GM19463 (cell line): ENCODE results near the gene DYNC1I1.

ENCODE experiments used
- ATAC-seq: cut with Tn5 transposase; IDR thresholded peaks from one replicate; pipeline ENCODE4 v1.9.1; 2021; ENCODE audit warnings: mild to moderate bottlenecking, moderate library complexity; ENCODE audit not compliant: unreplicated experiment

DYNC1I1 gene

DNA sequence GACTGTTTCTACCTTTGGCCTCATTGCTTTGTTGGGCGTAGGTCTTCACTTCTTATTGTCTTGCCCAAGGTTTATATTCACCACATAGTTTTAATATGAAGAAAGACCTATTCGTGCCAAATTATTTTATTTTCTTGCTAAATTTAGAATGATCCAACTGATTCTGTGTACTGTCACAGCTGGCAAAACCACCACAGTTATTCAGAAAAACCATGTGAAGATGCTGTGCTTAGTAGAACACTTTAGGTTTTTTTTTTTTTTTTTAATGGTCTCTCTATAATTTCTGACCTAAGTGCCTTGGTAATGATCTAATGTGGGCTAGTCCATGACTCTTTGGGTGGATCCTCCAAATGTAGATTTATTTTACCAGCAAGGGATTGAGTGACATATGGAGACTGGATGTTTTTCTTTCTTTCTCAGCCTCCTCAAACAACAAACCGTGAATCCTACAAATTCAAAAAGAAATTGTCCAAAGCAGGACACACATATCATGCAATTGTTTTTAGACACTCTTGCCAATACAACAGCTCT, 243.8 kb downstream of the DYNC1I1 start:
- ATAC-seq: no peak

DNA sequence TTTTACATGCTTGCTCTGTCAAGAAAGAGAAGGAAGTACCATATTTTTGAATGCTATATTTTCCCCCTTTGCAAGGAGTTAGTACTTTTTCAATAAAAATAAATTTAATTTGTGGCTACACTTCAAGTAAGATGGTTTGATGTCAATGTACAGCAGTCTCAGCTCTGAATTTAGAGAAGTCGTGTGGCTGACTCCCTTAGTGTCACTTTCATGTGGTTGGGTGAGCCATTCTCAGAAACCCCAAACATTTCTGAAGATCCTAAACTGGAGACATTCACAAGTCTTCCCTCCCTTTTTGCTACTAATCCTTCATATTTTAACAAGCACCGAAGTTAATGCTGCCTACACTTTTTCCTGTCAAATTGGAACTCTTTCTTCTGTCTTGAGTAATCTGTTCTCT, 244.4 kb downstream of the DYNC1I1 start:
- ATAC-seq: no peak

DNA sequence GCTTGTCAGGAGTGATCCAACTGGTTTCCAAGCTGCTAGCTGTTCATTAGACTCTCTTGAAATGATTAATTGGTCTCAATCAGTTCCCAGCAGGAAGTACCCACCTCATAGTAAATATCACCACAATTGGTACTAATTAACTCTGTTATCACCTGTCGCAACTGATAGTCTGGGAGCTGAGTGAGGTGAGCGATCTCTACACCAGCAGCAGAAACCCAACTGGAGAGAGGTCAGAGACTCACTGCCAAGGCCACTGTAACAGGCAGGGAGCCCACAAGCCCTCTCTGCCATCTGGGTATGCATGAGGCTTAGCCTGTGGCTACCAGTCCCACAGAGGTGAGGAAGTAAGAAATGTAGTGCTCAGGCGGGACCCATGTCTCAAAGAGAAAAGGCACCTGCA, 245.5 kb downstream of the DYNC1I1 start:
- no peak for ATAC-seq

DNA sequence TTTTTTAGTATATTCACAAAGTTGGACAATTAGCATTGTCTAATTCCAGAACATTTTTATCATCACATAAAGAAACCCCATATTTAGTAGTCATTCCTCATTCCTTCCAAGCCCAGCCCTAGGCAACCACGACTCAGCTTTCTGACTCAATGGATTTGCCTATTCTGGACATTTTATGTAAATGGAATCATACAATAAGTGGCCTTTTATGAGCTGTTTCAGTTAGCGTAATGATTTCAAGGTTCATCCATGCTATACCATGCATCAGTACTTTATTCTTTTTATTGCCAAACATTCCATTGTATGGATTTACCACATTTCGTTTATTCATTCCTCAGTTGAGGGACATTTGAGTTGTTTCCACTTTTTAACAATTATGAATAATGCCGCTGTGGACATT, 249.2 kb downstream of the DYNC1I1 start:
- no peak for ATAC-seq

DNA sequence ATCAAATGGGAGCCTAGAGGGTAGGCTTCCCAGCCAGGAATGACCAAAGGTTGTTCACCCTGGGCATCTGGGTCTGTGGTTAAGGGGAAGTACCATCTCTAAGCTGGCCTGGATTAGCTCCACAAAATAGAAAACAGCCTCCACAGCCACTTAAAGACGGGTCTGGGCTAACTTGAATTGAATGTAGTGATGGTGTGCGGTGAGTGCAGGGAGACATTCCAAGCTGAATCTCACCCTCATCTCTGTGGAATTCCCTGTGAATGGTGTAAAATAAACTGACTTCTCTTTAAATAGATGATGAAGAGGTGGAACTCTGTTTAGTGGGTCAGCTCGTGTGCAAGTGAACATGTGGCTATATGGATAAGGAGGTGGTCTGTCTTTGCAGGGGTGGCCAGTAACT, 251.0 kb downstream of the DYNC1I1 start:
- ATAC-seq: no peak

DNA sequence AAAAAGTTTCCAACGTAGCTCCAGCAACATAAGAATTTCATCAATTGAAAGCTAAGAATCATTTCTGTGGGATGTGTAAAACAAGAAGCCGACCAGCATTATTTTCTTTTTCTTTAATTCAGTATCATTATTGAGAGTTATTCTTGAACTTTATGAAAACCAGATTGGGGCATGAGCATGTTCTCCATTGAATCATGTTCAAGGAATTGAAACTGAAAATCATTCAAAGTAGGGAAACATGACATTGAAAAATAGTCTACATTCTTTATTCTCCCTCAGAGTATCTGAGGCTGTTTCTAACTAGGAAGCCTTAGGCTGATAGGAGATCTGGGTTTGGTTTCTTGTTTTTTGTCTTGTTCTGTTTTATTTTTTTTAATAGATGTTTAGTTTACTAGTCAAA, 253.7 kb downstream of the DYNC1I1 start:
- ATAC-seq: no peak

DNA sequence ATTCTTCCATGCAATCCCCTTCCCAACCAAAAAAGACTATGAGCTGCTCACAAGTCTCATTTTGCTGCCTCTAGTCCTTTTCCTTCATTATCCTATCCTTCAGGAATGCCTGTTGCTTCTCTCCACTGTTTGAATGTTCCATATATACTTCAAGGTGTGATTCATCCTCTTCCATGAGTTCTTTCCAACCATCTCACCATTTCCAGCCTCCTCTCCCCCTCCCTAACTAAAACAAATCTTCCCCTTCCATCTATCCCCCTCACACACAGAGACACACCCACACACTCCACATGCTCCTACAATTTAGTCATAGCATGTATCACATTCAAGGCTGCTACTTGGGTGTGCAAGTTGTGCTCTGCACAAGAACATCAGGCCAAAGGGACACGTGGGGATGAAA, 254.3 kb downstream of the DYNC1I1 start:
- ATAC-seq: no peak

DNA sequence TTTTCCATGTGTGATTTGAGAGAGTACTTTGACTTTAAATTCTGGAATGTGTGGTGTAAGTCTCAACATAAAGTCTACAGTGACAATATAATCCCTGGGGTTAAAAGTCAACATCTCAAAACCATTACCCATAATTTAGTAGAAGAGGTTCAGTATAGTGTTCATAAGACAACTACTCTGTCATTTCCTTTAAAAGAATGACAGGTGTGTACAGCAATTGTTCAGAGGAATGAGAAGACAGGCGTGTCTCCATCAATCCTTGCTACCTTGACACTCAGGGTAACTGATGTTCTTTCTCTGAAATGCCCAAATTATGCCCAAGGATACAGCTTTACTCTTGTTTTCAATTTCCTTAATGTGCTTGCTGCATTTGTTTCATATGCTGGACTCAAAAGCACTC, 256.4 kb downstream of the DYNC1I1 start:
- no peak for ATAC-seq

DNA sequence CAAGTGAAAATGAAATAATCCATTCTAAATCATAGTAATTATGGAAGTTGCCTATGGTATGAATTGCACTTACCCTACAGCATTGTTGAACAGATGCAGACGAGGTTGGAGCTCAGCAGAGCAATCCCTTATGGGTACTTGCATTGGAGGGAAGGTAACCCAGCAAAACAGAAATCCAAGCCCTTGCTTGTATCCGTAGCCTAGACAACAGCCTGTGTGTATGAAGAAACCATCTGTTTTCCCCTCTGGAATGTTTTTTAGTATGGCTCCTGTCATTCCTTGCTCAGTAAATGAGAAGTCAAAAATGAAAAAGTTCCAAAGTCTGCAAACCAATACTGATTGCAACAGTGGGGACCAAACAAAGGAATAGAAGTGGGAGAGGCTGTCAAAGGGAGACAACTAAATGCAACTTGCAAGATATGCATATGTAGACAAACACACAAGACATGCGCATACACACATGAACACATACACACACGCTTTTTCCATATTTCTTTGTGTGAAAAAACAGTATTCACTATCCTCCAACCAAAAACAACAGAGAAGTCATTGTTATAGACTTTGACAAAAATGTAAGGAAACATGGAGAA, 260.8 kb downstream of the DYNC1I1 start:
- ATAC-seq: no peak

DNA sequence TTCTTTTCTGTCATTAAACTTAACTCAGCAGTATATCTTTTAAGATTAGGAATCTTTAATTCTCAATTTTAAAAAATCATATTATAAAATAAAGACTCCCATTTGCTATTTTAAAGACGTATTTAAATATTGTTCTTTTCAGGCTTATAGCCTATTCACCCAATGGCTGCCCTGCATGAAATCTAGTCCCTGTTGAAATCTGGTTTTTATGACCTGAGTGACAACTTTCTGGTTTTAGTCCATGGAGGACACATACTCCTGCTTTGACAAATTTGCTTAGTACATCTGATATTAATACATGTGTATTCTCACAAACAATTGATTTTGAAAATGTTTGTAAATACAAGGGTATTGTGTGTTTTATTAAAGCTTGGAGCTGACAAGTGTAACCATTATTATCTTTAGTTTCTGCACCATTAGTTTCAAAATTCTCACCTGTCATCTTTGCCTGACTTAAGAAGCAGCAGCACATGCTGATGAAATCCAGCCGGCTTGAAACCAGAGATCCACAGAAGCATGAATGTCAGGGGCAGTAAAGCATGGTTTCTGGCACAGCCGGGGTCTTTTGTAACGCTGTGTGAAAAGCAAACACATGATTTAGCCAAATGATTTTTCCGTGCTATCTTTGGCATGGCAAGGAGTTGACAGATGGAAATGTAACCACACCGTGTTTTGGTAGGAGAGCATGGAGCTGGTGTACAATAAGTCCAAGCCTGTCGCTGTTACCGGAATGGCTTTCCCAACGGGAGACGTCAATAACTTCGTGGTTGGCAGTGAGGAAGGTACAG, 262.8 kb downstream of the DYNC1I1 start:
- no peak for ATAC-seq

DNA sequence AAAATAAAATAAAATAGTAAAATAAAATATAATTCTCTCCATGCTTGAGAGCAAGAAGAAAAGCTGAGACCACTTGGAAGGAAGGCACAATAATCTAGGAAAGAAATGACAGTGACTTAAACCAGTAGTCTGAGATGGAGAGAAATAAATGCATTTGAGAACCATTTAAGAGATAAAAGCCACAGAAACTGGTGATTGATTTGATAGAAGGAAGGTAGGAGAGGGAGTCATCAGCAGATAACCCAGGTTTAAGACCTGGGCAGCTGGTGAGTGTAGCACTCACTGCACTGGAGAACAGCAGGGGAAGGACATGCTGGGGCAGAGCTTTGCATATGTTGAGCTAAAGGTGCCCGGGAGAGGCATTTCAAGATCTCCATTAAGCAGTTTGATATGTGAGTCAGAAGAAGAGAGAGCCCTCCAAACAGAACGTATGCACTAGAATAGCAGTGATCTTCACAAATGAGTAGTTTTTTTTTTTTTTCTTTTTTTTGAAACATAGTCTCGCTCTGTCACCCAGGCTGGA, 268.0 kb downstream of the DYNC1I1 start:
- no peak for ATAC-seq

DNA sequence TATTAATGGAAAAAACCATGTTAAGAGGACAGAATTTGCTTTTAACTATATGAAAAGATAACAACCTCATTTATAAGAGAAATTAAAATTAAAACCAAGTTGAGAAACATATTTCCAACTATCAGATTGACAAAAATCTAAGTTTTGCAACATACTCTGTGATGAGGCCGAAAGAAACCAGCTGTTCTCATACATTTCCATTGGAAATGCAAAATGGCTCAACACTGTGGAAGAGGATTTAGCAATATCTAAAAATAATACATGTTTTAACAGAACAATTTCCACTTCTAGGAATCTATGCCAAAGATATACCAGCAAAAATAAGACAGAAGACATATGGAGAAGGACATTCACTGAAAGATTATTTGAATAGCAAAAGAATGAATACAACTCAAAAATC, 268.8 kb downstream of the DYNC1I1 start:
- ATAC-seq: no peak

DNA sequence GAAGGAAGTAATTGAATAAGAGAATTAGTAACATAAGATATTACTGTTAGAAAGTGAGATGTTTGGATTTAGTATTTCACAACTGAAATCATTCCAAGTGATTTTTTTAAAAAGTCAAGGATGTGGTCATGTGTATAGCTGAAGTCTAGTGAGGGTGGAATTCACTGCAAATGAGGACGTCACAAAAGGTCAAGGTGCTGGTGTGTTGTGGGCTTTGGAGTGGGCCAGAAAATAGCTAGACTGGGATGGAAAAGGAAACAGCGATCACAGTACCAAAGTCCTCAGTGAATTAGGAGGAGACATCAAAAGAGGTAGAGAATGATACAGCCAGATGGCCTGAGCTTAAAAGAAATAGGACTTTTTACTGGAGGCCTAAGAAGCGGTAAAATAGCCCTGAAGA, 272.8 kb downstream of the DYNC1I1 start:
- no peak for ATAC-seq

DNA sequence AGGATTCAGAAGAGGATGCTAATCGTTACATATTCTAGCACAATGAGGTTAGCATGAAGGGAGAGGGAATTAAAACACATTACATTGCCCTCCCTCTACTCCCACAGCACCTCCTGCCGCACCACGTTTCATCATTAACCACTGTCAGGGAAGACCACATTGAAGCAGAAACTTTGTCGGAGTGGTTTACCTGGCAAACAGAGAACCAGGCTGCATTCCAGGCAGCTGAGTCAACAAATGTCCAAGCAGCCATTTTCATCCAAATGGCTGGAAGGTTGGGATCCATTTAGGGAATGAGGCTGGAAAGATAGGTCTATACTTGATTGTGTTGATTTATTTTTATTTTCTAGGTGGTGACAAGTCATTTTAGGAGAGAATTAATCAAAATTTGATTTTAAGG, 273.6 kb downstream of the DYNC1I1 start:
- no peak for ATAC-seq

DNA sequence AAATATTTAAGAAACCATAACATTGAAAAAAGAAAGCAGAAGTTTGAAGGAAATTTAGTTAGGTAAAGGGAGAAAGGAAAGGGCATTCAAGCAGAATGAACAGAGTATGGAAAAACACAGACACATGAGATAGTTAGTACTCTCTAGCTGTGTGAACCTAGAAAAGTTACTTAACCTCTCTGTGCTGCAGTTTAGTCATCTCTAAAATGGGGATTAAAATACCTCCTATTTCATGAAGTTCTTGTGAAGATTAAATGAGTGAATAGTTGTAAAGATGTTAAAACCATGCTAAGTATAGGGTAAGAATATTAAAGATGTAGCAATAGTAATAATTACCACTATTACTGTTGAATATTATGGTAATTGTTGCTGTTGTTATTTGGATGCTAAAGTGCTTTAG, 279.9 kb downstream of the DYNC1I1 start:
- no peak for ATAC-seq

DNA sequence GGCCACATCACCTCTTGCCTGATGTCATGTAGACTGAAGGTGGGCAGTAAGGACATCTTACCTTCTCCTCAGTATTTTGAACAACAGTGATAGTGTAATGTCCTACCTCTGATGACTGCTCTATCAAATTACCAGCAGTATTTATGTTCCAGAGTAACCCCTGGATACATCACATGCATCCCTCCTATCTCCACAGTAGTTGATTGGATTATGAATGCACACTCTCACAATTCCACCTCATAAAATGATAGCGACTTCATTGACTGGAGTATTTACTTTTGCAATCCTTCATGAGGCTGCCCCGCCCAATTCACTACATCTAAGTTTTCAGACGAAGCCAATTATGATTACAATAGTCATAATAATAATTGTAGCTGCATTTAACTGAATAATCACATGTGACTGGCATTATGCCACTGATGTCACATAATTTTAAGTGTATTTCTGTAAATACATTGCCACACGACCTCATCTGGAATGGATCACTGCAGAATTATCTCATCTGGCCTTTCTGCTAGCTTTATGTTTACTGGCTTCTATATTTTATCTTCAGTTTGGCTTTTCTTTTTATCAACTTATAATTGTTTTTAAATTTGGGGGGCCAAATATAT, 280.6 kb downstream of the DYNC1I1 start:
- ATAC-seq: no peak

DNA sequence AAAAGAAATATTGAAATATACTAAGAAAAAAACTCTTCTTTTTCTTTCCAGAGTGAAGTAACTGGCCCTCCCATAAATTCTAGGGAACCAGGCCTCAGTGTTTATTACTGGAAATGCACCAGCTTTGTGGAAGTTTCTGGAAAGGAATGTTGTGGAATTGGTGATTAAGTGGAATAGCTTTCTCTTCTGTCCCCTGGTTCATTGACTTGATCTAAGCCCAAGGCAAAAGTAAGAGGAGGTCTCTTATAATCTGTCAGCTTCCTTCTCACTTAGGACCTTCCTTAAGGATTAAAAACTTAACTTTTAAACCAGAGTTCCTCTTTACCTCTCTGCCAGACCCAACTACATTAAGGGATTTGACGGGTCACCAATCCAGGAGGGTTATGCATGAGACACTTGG, 283.4 kb downstream of the DYNC1I1 start:
- no peak for ATAC-seq

DNA sequence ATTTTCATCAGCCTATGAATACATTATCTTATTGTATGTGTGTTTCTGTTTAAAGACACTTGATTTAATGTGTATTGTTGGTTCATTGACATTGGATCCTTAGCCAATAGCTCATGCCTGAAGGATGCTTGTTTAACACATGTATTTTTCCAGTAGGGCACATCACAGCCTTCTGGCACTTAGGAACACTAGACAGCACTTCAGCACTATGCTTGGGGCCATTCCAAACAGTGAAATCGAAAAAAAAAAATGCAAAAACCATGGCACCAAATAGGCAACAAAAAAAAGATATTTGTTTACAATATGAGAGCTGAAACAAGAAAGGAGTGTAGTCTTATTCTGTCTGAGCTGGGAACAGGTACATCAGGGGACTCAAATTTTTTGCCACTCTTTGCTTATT, 286.7 kb downstream of the DYNC1I1 start:
- ATAC-seq: no peak

DNA sequence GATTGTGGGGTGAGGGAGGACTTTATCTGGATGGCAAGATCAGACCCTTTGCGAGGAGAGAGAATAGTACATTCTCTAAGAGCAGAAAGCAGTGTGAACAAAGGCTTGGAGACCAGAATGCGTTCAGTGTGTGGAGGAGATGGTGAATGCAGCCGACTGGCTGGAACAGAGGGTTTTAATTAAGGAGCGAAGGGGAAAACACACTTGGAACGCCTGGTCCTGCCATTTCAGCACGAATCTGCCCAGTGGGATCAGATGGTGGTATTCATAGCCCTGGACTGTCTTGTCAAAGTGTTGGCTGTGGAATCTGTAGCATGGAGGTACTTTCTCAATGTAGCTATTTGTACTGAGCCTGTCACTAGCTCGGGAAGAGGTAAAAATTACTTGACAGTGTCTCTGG, 288.7 kb downstream of the DYNC1I1 start:
- no peak for ATAC-seq

DNA sequence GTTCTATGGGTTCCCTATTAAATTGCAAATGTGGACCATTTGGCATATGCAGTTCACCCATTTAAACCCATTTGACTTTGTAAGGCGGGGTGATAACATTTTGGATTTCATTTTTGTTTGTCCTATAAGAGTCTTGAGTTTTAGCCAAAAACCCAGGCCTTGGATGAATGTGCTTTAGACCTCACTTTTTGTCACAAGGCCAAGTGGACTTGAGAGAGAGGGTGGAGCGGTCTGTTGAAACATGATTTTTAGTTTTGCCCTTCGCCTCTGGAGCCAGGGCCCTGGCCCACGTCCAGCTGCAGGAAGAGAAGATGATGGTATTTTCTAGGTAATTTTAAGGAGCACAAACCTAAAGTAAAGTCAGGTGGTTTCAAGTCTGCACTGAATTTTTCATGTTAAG, 289.5 kb downstream of the DYNC1I1 start:
- no peak for ATAC-seq

DNA sequence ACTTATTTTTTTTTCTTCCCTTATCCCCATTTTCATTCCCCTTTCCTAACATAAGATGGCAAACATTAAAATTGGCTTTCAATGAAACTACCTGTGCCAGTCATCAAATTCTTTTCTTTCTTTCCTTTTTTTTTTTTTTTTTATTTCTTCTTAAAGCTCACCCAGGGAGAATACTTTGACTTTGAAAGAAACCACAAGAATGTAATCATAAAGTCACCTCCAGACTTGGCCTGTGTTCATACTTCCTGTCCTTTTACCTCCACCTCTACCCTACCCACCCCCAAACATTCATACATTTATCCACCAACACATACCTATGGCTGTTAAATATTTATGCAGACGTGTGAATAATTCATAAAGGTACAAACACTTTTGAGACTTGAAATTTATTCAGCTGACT, 295.0 kb downstream of the DYNC1I1 start:
- ATAC-seq: no peak

DNA sequence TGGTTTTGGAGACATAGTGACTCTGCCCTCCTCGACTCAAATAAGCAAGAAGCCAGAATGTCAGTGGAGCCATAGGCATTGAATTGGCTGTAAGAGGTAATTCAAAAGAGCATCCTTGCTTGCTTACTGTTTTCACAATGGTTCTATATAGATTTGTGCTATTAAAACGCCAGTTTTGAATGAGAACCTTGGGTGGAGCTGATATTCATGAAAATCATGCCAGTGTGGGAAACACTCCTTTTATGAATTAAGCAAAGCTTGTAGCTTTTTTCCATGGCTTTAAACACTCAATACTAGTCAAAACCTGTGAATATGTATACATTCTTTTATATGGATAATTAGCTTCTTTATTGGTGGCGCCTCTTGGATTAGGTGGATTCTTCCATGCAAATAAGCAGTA, 297.0 kb downstream of the DYNC1I1 start:
- ATAC-seq: no peak
